GM23338 (cell line): ENCODE results near the gene UIMC1. TPM values are rescaled to one million over a fixed set of nuclear protein-coding genes. Genes with fewer than 3 reads are reported as not detected.

Experiments
- ATAC-seq: fragments of 200-7000 bp; cut with Tn5 transposase; 3 replicates; pipeline ENCODE4 v1.9.1; 2020
- DNase-seq: peaks from one replicate; pipeline ENCODE4 v3.0.0-alpha.2; 2015; ENCODE audit warnings: low spot score
- H2AFZ ChIP-seq: fragments of 200-600 bp; sonication (generic); 2 replicates; pipeline ENCODE4 v1.8.0; 2016; ENCODE audit warnings: antibody characterized with exemption, mild to moderate bottlenecking, moderate library complexity
- H3F3A ChIP-seq: fragments of 200-600 bp; sonication (generic); replicated peaks from 2 replicates; pipeline ENCODE4 v1.8.0; 2017; ENCODE audit warnings: antibody characterized with exemption, mixed run types, low read depth
- H3K27ac ChIP-seq: fragments of 200-600 bp; sonication (generic); 2 replicates; pipeline ENCODE4 v1.6.1; 2016; ENCODE audit warnings: low read depth
- H3K27me3 ChIP-seq: fragments of 200-600 bp; sonication (generic); 2 replicates; pipeline ENCODE4 v1.8.0; 2016; ENCODE audit warnings: mild to moderate bottlenecking, mixed run types, moderate library complexity; ENCODE audit not compliant: insufficient read depth
- H3K36me3 ChIP-seq: fragments of 200-600 bp; sonication (generic); 2 replicates; pipeline ENCODE4 v1.8.0; 2016; ENCODE audit warnings: mild to moderate bottlenecking; ENCODE audit not compliant: insufficient read depth
- H3K4me1 ChIP-seq: fragments of 200-600 bp; sonication (generic); 2 replicates; pipeline ENCODE4 v1.8.0; 2016; ENCODE audit warnings: mild to moderate bottlenecking, moderate library complexity; ENCODE audit not compliant: insufficient read depth
- H3K4me2 ChIP-seq: fragments of 200-600 bp; sonication (generic); 2 replicates; pipeline ENCODE4 v1.7.1; 2017; ENCODE audit warnings: mixed run types
- H3K4me3 ChIP-seq: fragments of 200-600 bp; sonication (generic); 2 replicates; pipeline ENCODE4 v1.6.1; 2016; ENCODE audit warnings: mixed run types
- H3K79me2 ChIP-seq: fragments of 200-600 bp; sonication (generic); replicated peaks from 2 replicates; pipeline ENCODE4 v1.8.0; 2017; ENCODE audit warnings: mild to moderate bottlenecking; ENCODE audit not compliant: insufficient read depth
- H3K9me2 ChIP-seq: fragments of 200-600 bp; sonication (generic); 2 replicates; pipeline ENCODE4 v1.8.0; 2017; ENCODE audit not compliant: insufficient read depth
- H4K20me1 ChIP-seq: fragments of 200-600 bp; sonication (generic); replicated peaks from 2 replicates; pipeline ENCODE4 v1.8.0; 2017; ENCODE audit warnings: mild to moderate bottlenecking; ENCODE audit not compliant: insufficient read depth
- H3K27ac Mint-ChIP-seq: 2 replicates; pipeline ENCODE4 v1.8.0; 2020; ENCODE audit warnings: inconsistent platforms, mild to moderate bottlenecking, moderate library complexity, mixed read lengths
- H3K27me3 Mint-ChIP-seq: 3 replicates; pipeline ENCODE4 v1.8.0; 2022; ENCODE audit warnings: low read depth, mild to moderate bottlenecking, moderate library complexity, mixed read lengths, inconsistent platforms; ENCODE audit not compliant: insufficient read depth, poor library complexity
- H3K36me3 Mint-ChIP-seq: 3 replicates; pipeline ENCODE4 v1.8.0; 2021; ENCODE audit warnings: low read depth, mild to moderate bottlenecking, inconsistent platforms, moderate library complexity, mixed read lengths
- H3K4me1 Mint-ChIP-seq: 3 replicates; pipeline ENCODE4 v1.8.0; 2020; ENCODE audit warnings: mild to moderate bottlenecking, inconsistent platforms, mixed read lengths
- H3K4me3 Mint-ChIP-seq: 3 replicates; pipeline ENCODE4 v1.8.0; 2021; ENCODE audit warnings: moderate library complexity, mild to moderate bottlenecking, inconsistent platforms, mixed read lengths
- H3K9me3 Mint-ChIP-seq: 3 replicates; pipeline ENCODE4 v1.8.0; 2020; ENCODE audit warnings: moderate library complexity, mild to moderate bottlenecking, inconsistent platforms, mixed read lengths
- CREB1 ChIP-seq: fragments of 250-450 bp; sonication (Bioruptor Pico); IDR thresholded peaks from 2 replicates; pipeline ENCODE4 v1.5.0; 2020; ENCODE audit warnings: low read depth, mild to moderate bottlenecking, moderate library complexity
- EZH2 ChIP-seq: fragments of 200-600 bp; sonication (generic); IDR thresholded peaks from one replicate; pipeline ENCODE4 v1.8.0; 2017; ENCODE audit warnings: antibody characterized with exemption, mild to moderate bottlenecking, low read depth; ENCODE audit not compliant: unreplicated experiment
- EZH2phosphoT487 ChIP-seq: fragments of 200-600 bp; sonication (generic); IDR thresholded peaks from one replicate; pipeline ENCODE4 v1.8.1; 2018; ENCODE audit warnings: antibody characterized with exemption; ENCODE audit not compliant: unreplicated experiment
- JUNB ChIP-seq: IDR thresholded peaks from one replicate; pipeline ENCODE4 v1.6.1; 2016; ENCODE audit warnings: antibody characterized with exemption; ENCODE audit not compliant: unreplicated experiment
- NANOG ChIP-seq: IDR thresholded peaks from 2 replicates; pipeline ENCODE4 v1.6.1; 2016; ENCODE audit warnings: antibody characterized with exemption, borderline replicate concordance
- REST ChIP-seq: IDR thresholded peaks from one replicate; pipeline ENCODE4 v1.6.1; 2018; ENCODE audit warnings: antibody characterized with exemption; ENCODE audit not compliant: unreplicated experiment
- STAT1 ChIP-seq: IDR thresholded peaks from one replicate; pipeline ENCODE4 v1.6.1; 2016; ENCODE audit warnings: antibody characterized with exemption; ENCODE audit not compliant: unreplicated experiment
- ZNF114 ChIP-seq: fragments of 250-450 bp; sonication (Bioruptor Pico); IDR thresholded peaks from 2 replicates; pipeline ENCODE4 v1.5.0; 2020; ENCODE audit warnings: mild to moderate bottlenecking, moderate library complexity
- ZNF331 ChIP-seq: fragments of 250-450 bp; sonication (Bioruptor Pico); IDR thresholded peaks from 2 replicates; pipeline ENCODE4 v1.5.0; 2020; ENCODE audit warnings: low read depth, mild to moderate bottlenecking, moderate library complexity
- polyA plus RNA-seq: library from polyadenylated mRNA; unstranded; fragments of >200 nt; fragmentation: Nextera tagmentation; extraction: Ambion mirVana; gene quantifications from 2 replicates; pipeline ENCODE4 v1.2.1, GENCODE V29; 2016
- total RNA-seq: library from RNA; depleted of rRNA; stranded (reverse); fragments of >200 nt; shearing (Covaris generic); gene quantifications from 2 replicates; pipeline ENCODE4 v1.2.3, GENCODE V29; 2014
- TF ChIP-seq, protein P1 (sequence below), 2 experiments: fragments of 200-600 bp in 1 of 2; sonication (generic) in 1 of 2; conservative IDR thresholded peaks; 2 replicates each; pipeline versions ENCODE4 v1.5.1 to v1.6.1; 2016 to 2017; ENCODE audit warnings: antibody characterized with exemption in 2 of 2, low read depth in 2 of 2, mild to moderate bottlenecking in 2 of 2, moderate library complexity in 1 of 2

The UIMC1 gene
- total and polyA plus RNA-seq, 2 experiments from 2014 or later = 36.4 to 40.1 TPM

GRCh38 chr5:176857894-176858273 is 148.7 kb downstream of the UIMC1 start (continued):
- TF ChIP-seq REST (no peak), EZH2 (no peak), STAT1 (no peak), NANOG (no peak), ZNF331 (no peak), CREB1 (CRISPR knock-in tag) (no peak), JUNB (no peak), ZNF114 (CRISPR knock-in tag) (no peak)
- TF ChIP-seq, protein P1, sequence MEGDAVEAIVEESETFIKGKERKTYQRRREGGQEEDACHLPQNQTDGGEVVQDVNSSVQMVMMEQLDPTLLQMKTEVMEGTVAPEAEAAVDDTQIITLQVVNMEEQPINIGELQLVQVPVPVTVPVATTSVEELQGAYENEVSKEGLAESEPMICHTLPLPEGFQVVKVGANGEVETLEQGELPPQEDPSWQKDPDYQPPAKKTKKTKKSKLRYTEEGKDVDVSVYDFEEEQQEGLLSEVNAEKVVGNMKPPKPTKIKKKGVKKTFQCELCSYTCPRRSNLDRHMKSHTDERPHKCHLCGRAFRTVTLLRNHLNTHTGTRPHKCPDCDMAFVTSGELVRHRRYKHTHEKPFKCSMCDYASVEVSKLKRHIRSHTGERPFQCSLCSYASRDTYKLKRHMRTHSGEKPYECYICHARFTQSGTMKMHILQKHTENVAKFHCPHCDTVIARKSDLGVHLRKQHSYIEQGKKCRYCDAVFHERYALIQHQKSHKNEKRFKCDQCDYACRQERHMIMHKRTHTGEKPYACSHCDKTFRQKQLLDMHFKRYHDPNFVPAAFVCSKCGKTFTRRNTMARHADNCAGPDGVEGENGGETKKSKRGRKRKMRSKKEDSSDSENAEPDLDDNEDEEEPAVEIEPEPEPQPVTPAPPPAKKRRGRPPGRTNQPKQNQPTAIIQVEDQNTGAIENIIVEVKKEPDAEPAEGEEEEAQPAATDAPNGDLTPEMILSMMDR (conservative IDR thresholded peaks at IDR 0.05; ENCODE audit: low read depth in 2 of 2) = no peak

GRCh38 chr5:176857216-176857893 is 149.2 kb downstream of the UIMC1 start:
- H3K4me3 ChIP-seq = no peak overlapping the region
- H3K36me3 ChIP-seq = no peaks in the 10 kb centered on the region
- Mint-ChIP-seq H3K27me3 (peaks cover 20% of the 10 kb centered on the region), H3K9me3 (no peaks in the 10 kb centered on the region), H3K4me3 (no peak overlapping the region), H3K36me3 (no peaks in the 10 kb centered on the region; the same call in 2 of the 3 replicates), H3K27ac (no peak overlapping the region; the same call in 1 of the 2 replicates), H3K4me1 (peaks cover 4% of the 10 kb centered on the region)
- no peaks in the 10 kb centered on the region for H4K20me1 ChIP-seq
- DNase-seq (no peak), ATAC-seq (no peak)
- H3K9me2 ChIP-seq = no peaks in the 10 kb centered on the region
- H3K79me2 ChIP-seq = no peaks in the 10 kb centered on the region
- H3K27ac ChIP-seq = no peak overlapping the region
- no peaks in the 10 kb centered on the region for H3F3A ChIP-seq
- no peak overlapping the region for H3K4me2 ChIP-seq
- no peaks in the 10 kb centered on the region for H3K27me3 ChIP-seq
- no peak overlapping the region for H2AFZ ChIP-seq
- no peaks in the 10 kb centered on the region; the same call in 1 of the 2 replicates for H3K4me1 ChIP-seq
- TF ChIP-seq NANOG (no peak), CREB1 (CRISPR knock-in tag) (no peak), EZH2phosphoT487 (no peak), ZNF331 (no peak)
- TF ChIP-seq, protein P1 (conservative IDR thresholded peaks at IDR 0.05; ENCODE audit: low read depth in 2 of 2) = no peak
